SK-N-SH treated with all-trans-retinoic acid at 6 μM for 48 hours (cell line): Measurements from ENCODE around the gene MRPS5.

Experiments
- CREB5 ChIP-seq: fragments of 250-450 bp; sonication (Bioruptor Pico); IDR thresholded peaks from 2 replicates; pipeline ENCODE4 v1.5.1; 2020; ENCODE audit warnings: low read depth, mild to moderate bottlenecking, moderate library complexity
- ESRRG ChIP-seq: fragments of 250-450 bp; sonication (Bioruptor Pico); IDR thresholded peaks from 2 replicates; pipeline ENCODE4 v1.6.1; 2021; ENCODE audit warnings: mild to moderate bottlenecking
- GLIS3 ChIP-seq: fragments of 250-450 bp; sonication (Bioruptor Pico); IDR thresholded peaks from 2 replicates; pipeline ENCODE4 v1.5.0; 2020; ENCODE audit warnings: mild to moderate bottlenecking, moderate library complexity
- PATZ1 ChIP-seq: fragments of 250-450 bp; sonication (Bioruptor Pico); IDR thresholded peaks from 2 replicates; pipeline ENCODE4 v1.8.0; 2020; ENCODE audit warnings: mild to moderate bottlenecking, moderate library complexity, borderline replicate concordance
- RARB ChIP-seq: fragments of 250-450 bp; sonication (Bioruptor Pico); IDR thresholded peaks from 2 replicates; pipeline ENCODE4 v1.8.0; 2021; ENCODE audit warnings: mild to moderate bottlenecking, moderate library complexity
- SNAI2 ChIP-seq: fragments of 250-450 bp; sonication (Bioruptor Pico); IDR thresholded peaks from 2 replicates; pipeline ENCODE4 v1.5.0; 2020; ENCODE audit warnings: mild to moderate bottlenecking, moderate library complexity
- ZC3H10 ChIP-seq: fragments of 250-450 bp; sonication (Bioruptor Pico); IDR thresholded peaks from 2 replicates; pipeline ENCODE4 v1.5.1; 2021; ENCODE audit warnings: mild to moderate bottlenecking, moderate library complexity
- ZFP3 ChIP-seq: fragments of 250-450 bp; sonication (Bioruptor Pico); IDR thresholded peaks from 2 replicates; pipeline ENCODE4 v1.5.0; 2020; ENCODE audit warnings: mild to moderate bottlenecking, moderate library complexity
- ZNF70 ChIP-seq: fragments of 450-650 bp; formaldehyde crosslinking; IDR thresholded peaks from 2 replicates; pipeline ENCODE4 v1.5.0; 2020; ENCODE audit warnings: mild to moderate bottlenecking, moderate library complexity
- ZNF8 ChIP-seq: fragments of 450-650 bp; formaldehyde crosslinking; IDR thresholded peaks from 2 replicates; pipeline ENCODE4 v1.5.0; 2020; ENCODE audit warnings: mild to moderate bottlenecking, moderate library complexity

- TF ChIP-seq ZNF8 (CRISPR knock-in tag) (no peak), GLIS3 (CRISPR knock-in tag) (no peak), ESRRG (CRISPR knock-in tag) (no peak), CREB5 (no peak), SNAI2 (CRISPR knock-in tag) (no peak), PATZ1 (CRISPR knock-in tag) (no peak), ZFP3 (no peak), ZNF70 (CRISPR knock-in tag) (no peak), RARB (no peak), ZC3H10 (CRISPR knock-in tag) (no peak)
These were observed 62.5 kb downstream of the MRPS5 start for GRCh38 chr2:95058989-95059641.
